Measurements from ENCODE around the gene GPR108. TPM values are rescaled to one million over a fixed set of nuclear protein-coding genes. Genes with fewer than 3 reads are reported as not detected.

GPR108 gene
- total RNA-seq, 5 donors from 2014 or later (not counting 1 experiment from before 2014, with no cell fraction given) = 51.8 to 83.3 (median 58.4) TPM

DNA sequence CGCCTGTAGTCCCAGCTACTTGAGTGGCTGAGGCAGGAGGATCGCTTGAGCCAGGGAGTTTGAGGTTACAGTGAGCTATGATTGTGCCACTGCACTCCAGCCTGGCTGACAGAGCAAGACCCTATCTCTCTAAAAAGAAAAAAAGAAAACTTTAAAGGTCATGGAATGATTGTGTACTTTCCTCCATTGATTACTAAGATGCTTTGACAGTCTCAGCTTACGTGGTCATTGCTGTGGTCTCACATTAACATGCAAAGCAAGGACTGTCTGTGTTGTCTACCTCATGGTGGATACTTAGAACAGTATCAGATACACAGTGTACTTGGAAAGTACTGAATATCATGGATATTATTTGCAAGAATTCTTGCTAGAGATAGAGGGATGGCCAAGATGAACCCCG lies 53.4 kb downstream of the GPR108 start:
- H3K4me1 ChIP-seq (ENCODE audit: control insufficient read depth in 1 of 2, extremely low read depth in 1 of 2, insufficient read depth in 2 of 2, low read length in 2 of 2) = no peaks in the 10 kb centered on the region
- no peaks in the 10 kb centered on the region for H3K36me3 Mint-ChIP-seq
- no peak overlapping the region for H3K4me3 Mint-ChIP-seq
- ChIA-PET CTCF (no interaction called here), POLR2A (interaction anchor here in 1 of 2 donors (0.6 kb wide), 1 partner anchor 178 kb away, joined by 3 read pairs; no protein-coding TSS in a partner anchor)
- no peak overlapping the region for H3K4me3 ChIP-seq (ENCODE audit: control insufficient read depth in 1 of 2, extremely low read depth in 1 of 2, low read length in 1 of 2)
- DNase-seq (no peak), ATAC-seq (replicated peaks in 1 of 4) (no peak)
- peaks cover 0 to 7% (median 0%) of the 10 kb centered on the region in 3 donors for H3K4me1 Mint-ChIP-seq
- no CpG with 5 or more reads among the region's 4 CpGs for WGBS (ENCODE audit: insufficient coverage)
- H3K27me3 Mint-ChIP-seq = no peaks in the 10 kb centered on the region
- H3K27ac Mint-ChIP-seq = no peak overlapping the region
- H3K27ac ChIP-seq (ENCODE audit: low read length) = no peak overlapping the region
- no peaks in the 10 kb centered on the region for H3K27me3 ChIP-seq (replicated peaks in 1 of 2; ENCODE audit: control insufficient read depth in 2 of 2, extremely low read depth in 1 of 2, insufficient read depth in 2 of 2, low read length in 1 of 2)
- H3K36me3 ChIP-seq (ENCODE audit: control insufficient read depth in 2 of 2, extremely low read depth in 1 of 2, insufficient read depth in 1 of 2, low read length in 1 of 2) = no peaks in the 10 kb centered on the region
- no peaks in the 10 kb centered on the region for H3K9me3 Mint-ChIP-seq
- no peaks in the 10 kb centered on the region for H3K9me3 ChIP-seq

DNA sequence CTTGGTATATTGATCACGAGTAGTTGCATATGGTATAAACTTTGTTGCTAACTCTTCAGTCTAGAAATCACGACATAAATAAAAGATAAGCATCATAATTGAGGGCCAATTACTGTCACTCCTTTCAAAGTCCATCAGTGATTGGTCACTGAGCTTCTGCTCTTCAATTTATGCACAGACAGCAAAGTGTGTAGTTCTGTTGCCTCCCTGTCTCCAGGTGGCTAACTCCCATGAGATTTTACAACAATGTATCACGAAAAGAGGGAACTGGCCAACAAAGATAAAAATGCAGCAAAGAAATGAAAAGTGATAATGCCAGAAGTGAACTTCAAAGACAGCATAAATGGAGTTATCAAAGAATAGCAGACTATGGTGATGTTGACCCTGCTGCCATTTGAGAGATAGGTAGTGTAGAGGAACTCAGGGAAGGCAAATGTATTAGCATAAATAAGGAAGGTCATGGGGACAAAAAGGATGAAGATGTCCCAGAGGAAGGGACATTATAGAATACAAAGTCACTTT lies 54.7 kb downstream of the GPR108 start:
- POLR2A ChIA-PET = no interaction called here

GRCh38 chr19:6680141-6680540 lies 57.2 kb downstream of the GPR108 start:
- no peak for ATAC-seq (replicated peaks in 1 of 4)
- DNase-seq = no peak
- Histone ChIP-seq H3K27ac (ENCODE audit: low read length) (no peak overlapping the region), H3K36me3 (ENCODE audit: control insufficient read depth in 2 of 2, extremely low read depth in 1 of 2, insufficient read depth in 1 of 2, low read length in 1 of 2) (no peaks in the 10 kb centered on the region), H3K4me3 (ENCODE audit: control insufficient read depth in 1 of 2, extremely low read depth in 1 of 2, low read length in 1 of 2) (no peak overlapping the region), H3K27me3 (replicated peaks in 1 of 2; ENCODE audit: control insufficient read depth in 2 of 2, extremely low read depth in 1 of 2, insufficient read depth in 2 of 2, low read length in 1 of 2) (peaks cover 0 to 2% of the 10 kb centered on the region in 2 experiments), H3K4me1 (ENCODE audit: control insufficient read depth in 1 of 2, extremely low read depth in 1 of 2, insufficient read depth in 2 of 2, low read length in 2 of 2) (peaks cover 0 to 26% of the 10 kb centered on the region in 2 experiments), H3K9me3 (no peaks in the 10 kb centered on the region)
- H3K4me3 Mint-ChIP-seq = no peak overlapping the region
- POLR2A ChIA-PET = no interaction called here
- no peak overlapping the region for H3K27ac Mint-ChIP-seq
- CTCF ChIA-PET = no interaction called here
- no peaks in the 10 kb centered on the region for H3K27me3 Mint-ChIP-seq
- peaks cover 23 to 35% (median 32%) of the 10 kb centered on the region in 3 donors for H3K4me1 Mint-ChIP-seq
- no peaks in the 10 kb centered on the region for H3K9me3 Mint-ChIP-seq
- WGBS (ENCODE audit: insufficient coverage) = no CpG with 5 or more reads among the region's 1 CpG
- H3K36me3 Mint-ChIP-seq = no peaks in the 10 kb centered on the region

More for the DNA sequence above, 54.7 kb downstream of the GPR108 start:
- Histone ChIP-seq H3K36me3 (ENCODE audit: control insufficient read depth in 2 of 2, extremely low read depth in 1 of 2, insufficient read depth in 1 of 2, low read length in 1 of 2) (no peaks in the 10 kb centered on the region), H3K9me3 (no peaks in the 10 kb centered on the region), H3K4me3 (ENCODE audit: control insufficient read depth in 1 of 2, extremely low read depth in 1 of 2, low read length in 1 of 2) (no peak overlapping the region), H3K27ac (ENCODE audit: low read length) (no peak overlapping the region), H3K27me3 (replicated peaks in 1 of 2; ENCODE audit: control insufficient read depth in 2 of 2, extremely low read depth in 1 of 2, insufficient read depth in 2 of 2, low read length in 1 of 2) (peaks cover 0 to 2% of the 10 kb centered on the region in 2 experiments), H3K4me1 (ENCODE audit: control insufficient read depth in 1 of 2, extremely low read depth in 1 of 2, insufficient read depth in 2 of 2, low read length in 2 of 2) (peaks cover 0 to 10% of the 10 kb centered on the region in 2 experiments)
- H3K4me3 Mint-ChIP-seq = no peak overlapping the region
- H3K36me3 Mint-ChIP-seq = no peaks in the 10 kb centered on the region
- ATAC-seq (replicated peaks in 1 of 4) = no peak
- WGBS (ENCODE audit: insufficient coverage) = 93% methylated on average over 2 of the region's 3 CpGs
- no peaks in the 10 kb centered on the region for H3K27me3 Mint-ChIP-seq
- no peak for DNase-seq
- H3K9me3 Mint-ChIP-seq = no peaks in the 10 kb centered on the region
- peaks cover 7 to 17% (median 13%) of the 10 kb centered on the region in 3 donors for H3K4me1 Mint-ChIP-seq
- CTCF ChIA-PET = interaction anchor here in 1 of 2 donors (0.5 kb wide), 1 partner anchor 229 kb away, joined by 3 read pairs; no protein-coding TSS in a partner anchor
- no peak overlapping the region for H3K27ac Mint-ChIP-seq

Other genes starting within 250 kb of the GPR108 start
- 1 to 10 TPM; 3.3 to 7.6 (median 5.0) TPM for gene TUBB4A, start 235.3 kb downstream of the GPR108 start, total RNA-seq
- gene TNFSF9, start 206.6 kb downstream of the GPR108 start, total RNA-seq = 1 to 10 TPM; 1.3 to 6.0 (median 1.6) TPM
- 1 to 10 TPM; 1.9 to 4.3 (median 2.0) TPM for gene CD70, start 146.4 kb downstream of the GPR108 start, total RNA-seq
- 10 to 100 TPM in 3 of 5 donors, 1 to 10 TPM in 2; 1.9 to 22.6 (median 12.7) TPM for gene TNFSF14, start 67.4 kb downstream of the GPR108 start, total RNA-seq
- gene C3, start 16.9 kb downstream of the GPR108 start, total RNA-seq = 10 to 100 TPM in 1 of 5 donors, 1 to 10 TPM in 3, not detected in 1; 1.1 to 10.6 (median 7.6) TPM
- gene TRIP10, start 2.1 kb upstream of the GPR108 start, total RNA-seq = 1 to 10 TPM; 2.6 to 8.7 (median 7.3) TPM
- gene SH2D3A, start 29.9 kb upstream of the GPR108 start, total RNA-seq = 10 to 100 TPM; 61.7 to 83.7 (median 73.6) TPM
- gene VAV1, start 35.1 kb upstream of the GPR108 start, total RNA-seq = 100 to 1,000 TPM in 2 of 5 donors, 10 to 100 TPM in 3; 82.5 to 114 (median 92.2) TPM
- gene ADGRE1, start 150.0 kb upstream of the GPR108 start, total RNA-seq = 1 to 10 TPM; 3.4 to 9.7 (median 3.7) TPM